Islet precursor cell (in vitro differentiated cells): ENCODE data around the gene ETAA1.

Experiments used
- DNase-seq: peaks from one replicate; pipeline ENCODE4 v3.0.0-alpha.2; 2018

ETAA1 gene

GRCh38 chr2:67445652-67446268 is 48.6 kb downstream of the ETAA1 start:
- no peak for DNase-seq

GRCh38 chr2:67446491-67446911 is 49.4 kb downstream of the ETAA1 start:
- DNase-seq, result no peak

- no peak for DNase-seq
Measured at GRCh38 chr2:67448648-67449047, 51.5 kb downstream of the ETAA1 start.

- peak; percentile 59 for DNase-seq
Measured at GRCh38 chr2:67451086-67451832, 54.1 kb downstream of the ETAA1 start.

- peak; percentile 61 for DNase-seq
Measured at GRCh38 chr2:67453310-67453709, 56.2 kb downstream of the ETAA1 start.

- no peak for DNase-seq
Measured at GRCh38 chr2:67455219-67456142, 58.3 kb downstream of the ETAA1 start.

GRCh38 chr2:67456428-67456827 is 59.3 kb downstream of the ETAA1 start:
- no peak for DNase-seq

GRCh38 chr2:67457699-67458098 is 60.6 kb downstream of the ETAA1 start:
- no peak for DNase-seq

- no peak for DNase-seq
Measured at GRCh38 chr2:67459761-67460160, 62.6 kb downstream of the ETAA1 start.
